GM12873 (cell line): ENCODE data around the gene OTOG.

Experiments
- CTCF ChIP-seq: IDR thresholded peaks from 2 replicates; pipeline ENCODE4 v1.5.1; 2012; ENCODE audit warnings: low read depth, mild to moderate bottlenecking, moderate library complexity, low read length, control low read depth; ENCODE audit not compliant: insufficient read depth; ENCODE audit errors: missing control alignments

OTOG gene

GRCh38 chr11:17540807-17541206, 6.3 kb upstream of the OTOG start:
- TF ChIP-seq CTCF, result no peak

- TF ChIP-seq CTCF, result no peak
These were observed 5.7 kb upstream of the OTOG start for GRCh38 chr11:17541330-17541885.

- no peak for TF ChIP-seq CTCF
These were observed 4.8 kb upstream of the OTOG start for GRCh38 chr11:17542249-17542648.

GRCh38 chr11:17543041-17543440, 4.0 kb upstream of the OTOG start:
- TF ChIP-seq CTCF, result no peak

GRCh38 chr11:17543574-17544180, 3.4 kb upstream of the OTOG start:
- no peak for TF ChIP-seq CTCF

GRCh38 chr11:17544181-17544622, 2.9 kb upstream of the OTOG start, which contains the start of gene USH1C:
Gene USH1C (minus strand): TSS chr11:17544416. CDS start chr11:17544307, 109 bp downstream.
- TF ChIP-seq CTCF, result no peak

GRCh38 chr11:17546240-17546639, 819 bp upstream of the OTOG start:
- TF ChIP-seq CTCF, result no peak

- TF ChIP-seq CTCF, result no peak
These were observed 873 bp downstream of the OTOG start for GRCh38 chr11:17547932-17548331.
